Stimulated activated naive CD4-positive, alpha-beta T cell treated with Interleukin-2 at 50 U/mL for 16 hours (primary cell): ENCODE measurements around the gene IL6ST.
A peak's percentile ranks its signal among the peaks of the same experiment; 100 is the strongest.

Experiments
- DNase-seq: peaks from one replicate; lab custom pipeline; 2025; lab: John Stamatoyannopoulos, UW

Gene IL6ST

GRCh38 chr5:55919625-55920024, 75.1 kb downstream of the IL6ST start:
- no peak for DNase-seq

DNA sequence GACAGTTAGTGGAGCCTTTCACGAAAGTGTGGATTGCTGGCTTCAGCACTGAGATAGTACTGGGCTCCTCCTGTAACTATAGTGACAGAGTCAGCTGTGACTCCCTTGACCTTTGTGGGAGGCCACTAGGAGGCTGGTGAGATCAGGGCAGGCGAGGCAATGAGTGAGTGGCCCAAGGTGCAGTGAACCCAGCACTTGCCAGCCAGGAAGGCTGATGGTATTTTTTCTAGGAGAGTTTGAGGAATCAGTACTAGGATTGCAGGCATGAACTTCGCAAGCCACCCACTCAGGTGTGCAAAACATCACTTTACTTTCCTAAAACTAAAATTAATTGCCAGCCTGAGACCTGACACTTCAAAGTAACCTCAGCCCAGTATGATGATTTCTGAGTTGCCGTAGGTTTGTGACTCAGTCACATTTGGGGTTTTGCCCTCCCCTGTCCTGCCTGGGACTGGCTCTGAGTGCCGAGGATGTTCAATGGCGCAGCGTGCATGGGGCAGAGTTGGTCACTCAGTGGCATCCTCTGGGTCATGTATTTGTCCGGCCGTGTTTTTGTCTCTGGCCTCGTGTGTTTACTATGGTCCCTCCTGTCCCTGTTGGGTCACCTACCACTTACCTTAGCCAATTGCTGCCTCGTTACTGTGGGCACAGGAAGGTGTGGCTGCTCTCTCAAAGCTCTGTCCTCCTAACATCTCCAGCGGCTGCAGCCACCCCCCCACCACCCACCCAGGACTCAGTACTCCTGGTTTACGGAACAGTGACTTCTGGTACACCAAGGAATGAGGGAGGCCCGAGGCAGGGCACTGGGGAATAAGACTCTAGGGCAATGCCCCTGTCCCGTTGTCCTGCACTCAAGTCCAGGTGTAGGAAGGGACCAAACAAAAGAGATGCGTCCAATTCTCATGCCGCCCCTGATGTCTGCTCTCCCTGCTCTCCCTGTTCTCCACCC, 76.4 kb downstream of the IL6ST start:
- DNase-seq = no peak

- DNase-seq = no peak
Observed at GRCh38 chr5:55917402-55918086, 77.2 kb downstream of the IL6ST start.

DNA sequence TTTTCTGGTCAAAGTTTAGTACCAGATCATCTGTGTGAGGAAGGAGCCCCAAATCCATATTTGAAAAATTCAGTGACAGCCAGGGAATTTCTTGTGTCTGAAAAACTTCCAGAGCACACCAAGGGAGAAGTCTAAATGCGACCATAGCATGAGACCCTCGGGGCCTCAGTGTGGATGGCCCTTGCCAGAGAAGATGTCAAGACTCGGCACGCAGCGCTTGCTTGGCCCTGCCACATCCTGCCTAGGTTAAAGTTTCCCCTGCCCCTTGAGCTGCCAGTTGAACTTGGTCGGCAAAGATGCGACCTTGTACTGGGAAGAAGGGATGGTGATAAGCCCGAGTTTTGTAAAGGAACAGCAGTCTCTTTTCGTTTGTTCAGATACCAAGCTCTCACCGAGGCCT, 77.8 kb downstream of the IL6ST start:
- DNase-seq = no peak

DNA sequence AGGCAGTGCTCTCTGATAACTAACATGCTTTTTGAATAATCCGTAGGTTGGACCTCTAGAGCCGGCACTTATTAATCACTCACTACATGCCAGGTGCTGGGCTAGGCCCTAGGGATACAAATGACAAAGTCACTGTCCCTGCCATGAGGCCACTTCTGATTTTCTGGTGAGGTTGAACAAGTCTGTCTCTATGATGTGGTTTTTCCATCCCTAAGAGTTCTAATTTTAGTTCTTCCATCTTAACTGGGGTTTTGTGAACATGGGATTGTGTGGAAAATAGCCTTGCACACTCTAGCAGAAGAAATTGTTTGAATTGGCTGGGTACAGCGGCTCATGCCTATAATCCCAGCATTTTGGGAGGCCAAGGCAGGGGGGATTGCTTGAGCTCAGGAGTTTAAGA, 79.0 kb downstream of the IL6ST start:
- no peak for DNase-seq

- DNase-seq = no peak
Observed at GRCh38 chr5:55914971-55915370, 79.8 kb downstream of the IL6ST start.

DNA sequence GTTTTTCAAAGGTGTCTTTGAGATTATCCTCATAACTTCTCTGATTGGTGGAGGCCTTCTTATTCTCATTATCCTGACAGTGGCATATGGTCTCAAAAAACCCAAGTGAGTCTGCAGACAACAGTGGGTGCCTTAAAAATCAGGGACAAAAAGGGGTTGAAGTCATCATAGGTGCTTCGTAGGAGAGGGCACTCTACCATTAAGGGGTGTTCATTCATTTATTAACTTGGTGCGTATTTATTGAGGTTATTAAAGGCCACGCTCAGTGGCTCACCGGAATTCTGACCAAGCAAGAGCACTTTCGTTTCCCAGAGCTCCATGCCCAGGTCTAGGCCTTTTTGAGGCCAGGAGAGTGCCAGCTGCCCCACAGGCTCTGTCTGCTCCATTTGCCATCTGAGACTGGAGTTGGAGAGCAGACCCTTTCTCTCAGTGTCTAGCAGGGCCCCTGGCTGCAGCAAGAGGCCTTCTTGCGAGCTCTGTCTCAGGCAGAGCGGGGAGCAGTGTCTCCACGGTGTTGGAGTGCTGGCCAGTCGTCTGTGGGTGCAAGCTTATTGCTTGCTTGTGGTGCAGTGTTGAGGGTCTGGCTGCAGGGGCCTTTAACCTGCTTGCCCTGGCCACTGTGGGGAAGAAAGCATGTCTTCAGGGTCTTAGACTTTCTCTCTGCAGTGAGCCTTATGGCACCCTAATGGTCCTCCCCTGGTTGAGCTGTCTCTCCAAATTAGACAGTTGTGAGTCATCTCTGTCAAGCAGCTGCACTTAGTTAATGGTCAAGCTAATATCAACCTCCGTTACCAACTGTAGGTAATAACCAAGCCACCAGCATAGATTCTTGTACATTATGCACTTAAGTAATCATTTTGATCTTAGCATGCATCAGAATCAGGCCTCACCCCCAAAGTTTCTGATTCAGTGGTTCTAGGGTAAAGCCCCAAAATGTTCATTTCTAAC, 81.0 kb downstream of the IL6ST start:
- DNase-seq = no peak

GRCh38 chr5:55911784-55912653, 82.7 kb downstream of the IL6ST start:
- no peak for DNase-seq

- DNase-seq = no peak
Observed at GRCh38 chr5:55908804-55909203, 86.0 kb downstream of the IL6ST start.

GRCh38 chr5:55907927-55908326, 86.8 kb downstream of the IL6ST start:
- no peak for DNase-seq

DNA sequence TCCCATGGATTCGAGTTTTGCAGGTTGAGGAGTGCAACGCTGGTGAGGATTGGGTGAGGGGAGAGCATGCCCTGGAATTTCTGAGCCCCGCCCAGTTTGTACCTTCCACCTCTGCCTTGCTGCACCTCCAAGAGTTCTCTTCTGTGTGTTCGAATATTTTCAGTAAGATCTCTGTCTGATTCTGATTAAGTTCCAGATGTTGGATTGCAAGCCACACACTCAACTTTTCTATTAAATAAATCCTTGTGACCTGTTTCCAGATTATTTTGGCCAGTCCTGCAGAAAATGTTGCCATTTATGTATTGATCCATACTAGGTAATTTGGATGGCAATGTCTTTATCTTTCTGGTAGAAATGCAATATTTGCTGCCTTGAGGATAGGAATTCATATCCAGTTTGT, 89.5 kb downstream of the IL6ST start:
- DNase-seq = no peak

DNA sequence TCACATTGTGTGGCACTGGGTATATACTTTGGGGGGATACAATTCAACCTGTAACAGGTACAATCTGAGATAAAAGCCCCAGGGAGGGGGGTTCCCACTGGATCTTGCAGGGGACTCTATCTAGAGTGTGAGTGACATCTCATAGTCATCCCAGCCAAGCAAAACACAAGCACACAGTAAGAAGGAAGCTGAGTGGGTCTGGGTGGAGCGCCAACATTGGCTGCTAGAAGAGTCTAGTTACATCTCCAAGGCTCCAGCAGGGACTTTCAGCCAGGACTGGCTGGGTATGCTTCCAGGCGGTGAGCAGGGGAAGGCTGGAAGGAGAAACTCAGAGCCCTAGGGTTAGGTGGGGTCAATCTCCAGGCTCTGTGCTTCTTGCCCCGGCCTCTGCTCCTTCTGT, 90.6 kb downstream of the IL6ST start:
- DNase-seq = no peak

- DNase-seq = peak; percentile 60
Observed at GRCh38 chr5:55903121-55903701, 91.6 kb downstream of the IL6ST start.

- DNase-seq = no peak
Observed at GRCh38 chr5:55902696-55903095, 92.1 kb downstream of the IL6ST start.

- no peak for DNase-seq
Observed at GRCh38 chr5:55900776-55901175, 94.0 kb downstream of the IL6ST start.

- DNase-seq = no peak
Observed at GRCh38 chr5:55900068-55900467, 94.7 kb downstream of the IL6ST start.

DNA sequence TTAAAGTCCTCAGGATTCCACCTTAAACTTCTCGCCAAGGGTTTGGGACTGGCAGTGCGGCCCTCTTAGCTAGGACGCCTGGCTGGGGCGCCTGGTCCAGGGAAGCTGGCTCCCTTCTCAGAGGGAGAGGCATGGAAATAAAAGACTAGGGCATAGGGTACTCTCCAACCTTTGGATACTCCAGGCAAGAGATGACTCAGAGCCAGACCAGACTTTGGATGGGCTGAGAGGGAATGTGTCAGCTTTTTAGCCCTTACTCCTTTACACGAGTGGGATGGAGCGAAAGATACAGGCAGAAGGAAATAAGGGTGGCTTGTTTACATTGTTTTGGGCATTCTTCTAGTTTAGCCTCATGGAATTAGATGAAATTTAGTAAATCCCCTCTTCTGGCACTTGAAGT, 95.4 kb downstream of the IL6ST start:
- DNase-seq = no peak

DNA sequence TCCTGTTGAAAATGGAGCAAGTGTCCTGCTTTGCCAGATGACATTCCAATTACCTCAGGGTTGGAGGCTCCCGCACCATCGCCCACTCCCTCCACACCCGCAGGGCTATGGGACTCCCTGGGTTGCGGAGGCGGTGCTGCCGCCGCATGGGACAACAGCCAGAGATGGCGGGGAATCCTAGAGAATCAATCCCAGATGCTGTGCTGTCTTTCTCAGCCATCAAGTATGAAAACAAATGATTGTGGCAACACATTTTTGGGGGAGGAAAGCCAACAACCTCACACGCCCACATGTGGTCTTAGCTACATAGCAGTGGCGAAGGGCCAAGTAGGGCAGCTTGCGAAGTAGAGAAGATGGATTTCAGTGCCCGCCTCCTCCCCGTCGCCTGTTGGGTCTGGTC, 96.9 kb downstream of the IL6ST start:
- peak; percentile 34 for DNase-seq

DNA sequence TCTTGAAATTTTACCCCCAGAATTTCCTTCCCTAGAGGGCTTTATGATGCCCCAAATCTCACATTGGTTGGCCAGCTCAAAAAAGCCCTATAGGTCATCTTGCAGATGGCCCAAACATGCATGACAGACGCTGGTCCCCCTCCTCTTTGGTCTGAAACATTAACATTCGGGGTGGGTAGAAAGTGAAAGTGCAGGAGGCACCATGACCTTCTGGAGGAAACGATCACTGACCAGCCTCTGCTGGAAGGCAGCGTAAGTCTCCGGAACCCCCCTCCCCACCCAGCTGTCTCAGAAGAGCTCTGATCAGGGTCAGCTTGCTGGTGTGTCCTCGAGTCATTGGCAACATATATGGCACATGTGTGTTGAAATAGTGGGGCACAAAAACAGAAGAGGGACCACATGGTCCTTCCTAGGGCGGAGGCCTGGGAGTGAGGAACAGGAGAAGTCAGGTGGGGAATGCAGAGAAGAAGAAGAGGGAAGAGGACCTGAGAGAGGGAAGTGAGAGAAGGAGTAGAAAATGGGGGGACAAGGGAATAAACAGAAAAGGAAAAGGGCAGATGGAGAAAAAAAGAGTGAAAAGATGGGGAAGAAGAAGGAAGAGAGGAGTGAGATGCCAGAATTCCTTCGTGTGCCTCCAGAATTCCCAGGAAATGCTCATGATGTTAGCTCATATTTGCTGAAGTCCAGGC, 97.4 kb downstream of the IL6ST start:
- no peak for DNase-seq

DNA sequence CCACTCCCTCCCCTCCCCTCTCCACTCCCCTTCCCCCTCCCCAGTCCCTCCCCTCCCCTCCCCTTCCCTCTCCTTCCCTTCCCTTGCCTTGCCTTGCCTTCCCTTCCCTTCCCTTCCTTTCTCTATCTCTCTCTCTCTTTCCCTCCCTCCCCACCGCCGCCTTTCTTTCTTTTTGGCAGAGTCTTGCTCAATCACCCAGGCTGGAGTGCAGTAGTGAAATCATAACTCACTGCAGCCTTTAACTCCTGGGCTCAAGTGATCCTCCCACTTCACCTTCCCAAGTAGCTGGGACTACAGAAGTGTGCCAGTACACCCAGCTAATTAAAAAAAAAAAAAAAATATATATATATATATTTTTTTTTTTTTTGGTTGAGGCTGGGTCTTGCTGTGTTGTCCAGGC, 98.1 kb downstream of the IL6ST start:
- DNase-seq = no peak
